ENCODE data around the gene NDST3.

The NDST3 gene

GRCh38 chr4:118034053-118034785 is at the start of gene NDST3:
TSS of gene NDST3 (plus strand) at chr4:118034486. CDS start at chr4:118053911, 19,425 bp downstream.
- peak; percentile 56 for DNase-seq (ENCODE audit: low read depth)

DNA sequence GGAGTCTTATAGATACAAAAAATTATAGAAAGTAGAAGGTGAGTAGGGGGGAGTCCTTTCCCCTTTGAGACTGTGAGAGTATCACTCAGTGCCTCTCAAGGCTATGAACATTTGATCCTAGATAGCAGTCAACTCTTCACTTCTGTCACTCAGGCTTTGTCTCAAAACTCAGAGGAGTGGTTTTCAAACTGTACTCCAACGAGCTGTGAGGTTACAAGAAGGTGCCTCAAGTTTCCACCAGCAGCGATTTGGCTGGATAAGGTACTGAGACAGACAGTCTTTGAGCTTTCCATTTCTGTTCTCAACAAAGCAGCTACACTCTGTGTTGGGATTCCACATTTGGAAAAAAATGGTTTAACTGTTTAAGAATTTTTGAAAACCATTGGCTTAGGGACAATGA is 48.0 kb upstream of the NDST3 start:
- DNase-seq (ENCODE audit: low read depth): no peak

DNA sequence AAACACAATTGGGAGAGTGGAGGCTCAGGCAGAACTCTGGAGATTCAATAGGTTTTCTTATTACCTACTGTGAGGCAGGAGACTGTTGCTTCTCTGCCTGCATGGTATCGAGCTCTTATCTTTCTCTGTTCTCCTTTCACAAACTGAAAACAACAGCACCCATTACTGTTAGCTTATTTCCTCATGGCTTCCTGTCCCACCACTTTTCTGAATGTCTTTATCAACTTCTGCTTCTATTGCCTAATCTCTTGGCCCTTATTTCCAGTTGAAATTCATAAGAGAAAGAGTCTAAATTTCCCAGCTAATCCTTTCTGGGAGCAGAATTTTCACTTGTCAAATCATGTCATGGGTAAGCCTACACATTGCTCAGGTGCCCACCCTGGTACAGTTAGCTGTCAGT is 46.8 kb upstream of the NDST3 start:
- no peak for DNase-seq (ENCODE audit: low read depth)

DNA sequence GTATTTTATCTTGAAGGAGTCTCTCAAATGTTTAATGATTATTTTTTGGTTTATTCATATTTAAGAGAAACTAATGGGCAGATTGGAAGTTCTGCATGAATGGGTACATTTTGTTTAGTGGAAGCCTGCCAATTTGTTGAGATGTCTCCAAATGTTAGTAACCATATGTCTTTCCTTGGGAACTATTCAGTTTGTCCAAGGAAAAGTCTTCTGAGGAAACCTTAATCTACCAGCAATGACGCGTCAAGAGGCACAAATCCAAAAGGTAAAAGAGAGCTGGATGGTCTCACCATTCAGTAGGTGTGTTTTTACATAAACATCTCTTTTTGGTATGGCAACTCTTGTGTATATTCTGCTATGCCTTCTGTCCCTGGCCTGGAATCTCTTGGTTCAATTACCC is 37.4 kb upstream of the NDST3 start:
- DNase-seq (ENCODE audit: low read depth): no peak

GRCh38 chr4:118004088-118004487 is 30.2 kb upstream of the NDST3 start:
- DNase-seq (ENCODE audit: low read depth): no peak

- DNase-seq (ENCODE audit: low read depth): no peak
Observed at GRCh38 chr4:118005883-118006282, 28.4 kb upstream of the NDST3 start.

- no peak for DNase-seq (ENCODE audit: low read depth)
Observed at GRCh38 chr4:118012142-118012541, 22.1 kb upstream of the NDST3 start.

DNA sequence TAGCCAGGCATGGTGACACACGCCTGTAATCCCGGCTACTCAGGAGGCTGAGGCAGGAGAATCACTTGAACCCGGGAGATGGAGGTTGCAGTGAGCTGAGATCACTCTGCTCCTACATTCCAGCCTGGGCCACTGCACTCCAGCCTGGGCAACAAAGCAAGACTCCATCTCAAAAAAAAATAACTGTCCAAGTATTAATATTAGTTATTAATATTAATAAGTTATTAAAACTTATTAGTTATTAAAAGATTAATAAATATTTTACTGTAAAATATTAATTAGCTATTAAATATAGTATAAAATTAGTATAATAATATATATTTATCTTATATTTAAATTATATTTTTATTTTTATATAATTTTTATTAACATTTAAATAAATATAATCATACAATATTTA is 19.5 kb upstream of the NDST3 start:
- DNase-seq (ENCODE audit: low read depth): no peak

DNA sequence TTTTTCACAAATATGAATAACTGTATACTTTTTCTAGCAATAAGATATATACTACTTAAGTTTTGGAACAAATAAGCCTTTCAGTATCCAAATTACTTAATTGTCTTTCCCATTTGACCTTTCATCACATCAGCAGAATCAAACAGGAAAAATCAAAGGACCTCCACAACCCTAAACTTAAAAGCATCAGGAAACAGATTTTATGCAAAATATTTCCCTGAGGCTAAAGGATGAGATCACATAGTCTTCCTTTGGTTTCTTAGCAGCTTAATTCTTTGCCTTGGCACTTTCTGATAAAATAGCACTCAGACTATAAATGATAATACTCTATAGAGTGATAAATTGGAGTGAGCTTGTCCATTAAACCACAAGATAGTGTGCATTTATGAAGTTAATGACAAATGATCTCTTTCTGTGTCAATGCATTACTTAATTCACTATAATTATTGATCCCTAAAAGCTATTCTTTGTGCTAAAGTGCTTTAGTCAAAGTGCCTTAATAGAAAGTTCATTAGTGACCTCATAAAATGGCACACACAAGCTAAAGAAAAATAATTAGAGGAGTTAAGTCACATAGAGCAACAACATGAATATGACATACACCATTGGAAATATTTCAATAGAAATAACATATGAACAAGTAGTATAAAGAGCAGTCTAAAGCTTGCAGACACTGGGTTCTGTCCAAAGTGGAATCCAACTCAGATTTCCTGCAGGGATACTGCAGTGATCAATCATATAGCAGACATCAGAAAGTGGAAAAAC is 15.7 kb upstream of the NDST3 start:
- DNase-seq (ENCODE audit: low read depth): no peak

DNA sequence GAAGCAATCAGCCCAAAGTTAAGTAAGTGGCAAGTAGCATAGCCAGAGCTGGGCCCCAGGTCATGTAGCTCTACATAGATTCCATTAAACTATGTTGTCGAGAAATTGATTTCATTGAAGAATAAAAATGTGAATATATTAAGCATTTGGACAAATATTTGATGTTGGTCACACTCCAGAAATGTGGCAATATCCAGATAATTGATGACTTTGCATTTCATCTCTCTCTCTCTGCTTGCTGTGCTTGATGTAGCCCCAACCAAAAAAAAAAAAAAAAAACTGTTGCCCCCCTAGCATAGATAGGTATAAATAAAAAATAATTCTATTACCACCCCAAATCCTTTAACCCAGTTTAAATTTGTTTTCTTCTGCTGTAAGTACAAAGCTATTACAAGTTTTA is 7.5 kb upstream of the NDST3 start:
- no peak for DNase-seq (ENCODE audit: low read depth)

GRCh38 chr4:118029224-118029623 is 5.1 kb upstream of the NDST3 start:
- DNase-seq (ENCODE audit: low read depth): no peak

DNA sequence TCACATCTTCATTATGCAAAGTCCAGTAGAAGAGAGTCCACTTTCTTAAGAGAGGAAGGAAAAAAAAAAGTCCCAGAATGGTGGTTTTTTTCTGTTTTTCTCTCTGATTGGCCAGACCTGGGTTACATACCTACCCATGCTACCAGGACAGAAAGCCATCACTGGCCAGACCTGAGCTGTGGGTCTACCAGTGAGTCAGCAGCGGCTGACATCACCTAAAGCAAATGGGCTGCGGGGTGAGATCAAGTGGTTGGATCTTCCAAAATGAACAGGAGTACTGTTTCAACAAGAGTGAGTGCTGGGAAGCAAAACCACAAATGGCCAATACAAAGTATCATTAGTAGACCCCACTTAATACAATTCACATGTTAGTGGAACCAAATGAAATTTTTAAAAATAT is 1.6 kb upstream of the NDST3 start:
- no peak for DNase-seq (ENCODE audit: low read depth)

DNA sequence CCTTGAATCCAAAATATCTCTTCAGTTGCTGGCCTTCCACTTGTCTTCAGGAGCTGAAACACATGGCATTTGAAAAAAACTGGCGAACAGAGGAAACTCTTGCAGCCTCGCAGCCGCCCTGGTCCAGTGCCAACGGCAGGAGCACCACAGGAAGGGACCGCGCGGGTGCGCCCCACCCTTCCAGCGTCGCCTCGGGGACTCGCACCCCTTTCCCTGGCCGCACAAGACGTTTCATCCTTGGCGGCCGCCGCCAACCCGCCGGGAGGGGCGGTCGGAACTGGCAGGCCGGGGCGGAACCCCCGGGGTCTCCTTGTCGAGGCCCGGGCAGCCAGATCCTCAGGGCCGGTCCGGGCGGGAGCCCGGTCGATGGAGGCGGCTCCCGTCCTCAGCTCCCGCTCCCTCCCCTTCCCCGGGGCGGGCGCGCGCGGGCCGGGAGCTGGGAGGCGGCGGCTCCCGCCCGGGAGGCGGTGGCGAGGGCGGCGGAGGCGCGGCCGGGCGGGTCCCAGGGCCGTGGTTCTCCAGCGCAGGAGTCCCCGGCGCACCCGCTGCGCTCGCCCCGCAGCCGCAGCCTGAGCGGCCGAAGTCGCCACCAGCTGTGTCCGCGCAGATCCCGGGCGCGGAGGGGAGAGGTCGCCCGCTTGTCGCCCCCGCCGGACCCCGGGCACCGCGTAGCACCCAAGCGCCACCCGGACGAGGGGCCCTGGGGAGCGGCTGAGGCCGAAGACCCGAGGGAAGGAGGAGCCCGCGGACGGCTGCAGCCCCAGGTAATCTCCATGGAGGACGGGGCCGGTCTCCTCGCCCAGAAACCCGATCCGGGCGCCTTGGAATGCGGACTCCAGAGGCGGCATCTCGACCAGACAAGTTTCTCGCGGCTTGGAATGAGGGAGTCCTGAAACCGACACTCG is 886 bp upstream of the NDST3 start:
- DNase-seq (ENCODE audit: low read depth): no peak

- no peak for DNase-seq (ENCODE audit: low read depth)
Observed at GRCh38 chr4:118035309-118035708, 1.0 kb downstream of the NDST3 start.

- no peak for DNase-seq (ENCODE audit: low read depth)
Observed at GRCh38 chr4:118036336-118036735, 2.0 kb downstream of the NDST3 start.

DNA sequence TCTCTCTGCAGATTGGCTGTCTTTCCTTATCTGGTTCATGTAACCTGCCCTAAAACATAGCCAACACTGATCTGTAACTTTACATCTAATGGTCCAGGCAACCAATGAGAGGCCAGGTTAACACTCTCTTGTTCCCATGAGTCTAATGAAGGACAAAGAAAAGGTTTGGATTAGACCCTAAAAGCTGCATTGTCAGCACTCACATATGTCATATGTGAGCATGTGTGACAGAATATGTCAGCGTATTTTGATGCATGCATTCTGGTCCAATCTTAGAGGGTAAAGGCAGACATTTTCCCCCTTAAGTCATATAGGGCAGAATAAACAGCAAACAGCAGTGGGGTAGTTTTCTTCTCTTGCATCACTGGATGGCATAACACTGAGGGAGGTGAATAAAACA is 3.7 kb downstream of the NDST3 start:
- no peak for DNase-seq (ENCODE audit: low read depth)

DNA sequence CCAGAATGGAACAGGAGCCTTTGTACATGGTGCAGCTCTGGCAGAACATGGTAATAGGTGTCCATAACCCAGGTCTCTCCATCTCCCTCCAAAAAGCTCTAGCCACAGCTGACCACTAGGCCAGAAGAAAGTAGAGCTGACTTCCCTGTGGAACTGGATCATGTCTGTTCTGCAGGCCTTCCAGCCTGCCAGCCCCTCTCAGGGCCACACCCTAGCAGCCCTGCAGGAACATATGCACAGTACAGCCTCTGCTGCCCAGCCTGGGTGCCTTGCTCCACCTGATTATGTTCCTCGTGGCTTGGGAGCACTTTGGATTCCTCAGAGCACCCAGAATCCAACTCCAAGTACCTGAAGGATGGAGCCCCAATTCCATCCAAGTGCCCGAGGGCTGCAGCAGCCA is 12.0 kb downstream of the NDST3 start:
- DNase-seq (ENCODE audit: low read depth): no peak

GRCh38 chr4:118047043-118047442 is 12.8 kb downstream of the NDST3 start:
- DNase-seq (ENCODE audit: low read depth): no peak

- DNase-seq (ENCODE audit: low read depth): no peak
Observed at GRCh38 chr4:118058955-118059354, 24.7 kb downstream of the NDST3 start.

DNA sequence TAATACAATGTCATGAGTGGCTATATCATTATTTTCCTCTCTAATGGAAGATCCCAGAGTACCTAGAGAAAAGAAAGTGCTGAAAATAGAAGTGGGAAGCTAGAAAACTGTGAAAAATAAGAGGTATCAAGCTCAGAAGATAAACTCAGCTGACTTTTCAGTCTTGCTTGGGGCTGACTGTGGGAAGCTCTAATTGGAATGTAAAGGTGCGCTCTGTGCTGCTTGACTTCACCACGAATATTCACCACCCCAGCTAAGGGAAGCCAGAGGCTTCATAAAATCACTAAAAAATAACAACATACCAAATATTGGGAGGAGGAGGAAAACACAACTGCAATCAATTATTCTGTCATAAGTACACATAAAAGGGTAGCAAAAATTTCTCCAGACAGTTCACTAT is 25.1 kb downstream of the NDST3 start:
- DNase-seq (ENCODE audit: low read depth): no peak

DNA sequence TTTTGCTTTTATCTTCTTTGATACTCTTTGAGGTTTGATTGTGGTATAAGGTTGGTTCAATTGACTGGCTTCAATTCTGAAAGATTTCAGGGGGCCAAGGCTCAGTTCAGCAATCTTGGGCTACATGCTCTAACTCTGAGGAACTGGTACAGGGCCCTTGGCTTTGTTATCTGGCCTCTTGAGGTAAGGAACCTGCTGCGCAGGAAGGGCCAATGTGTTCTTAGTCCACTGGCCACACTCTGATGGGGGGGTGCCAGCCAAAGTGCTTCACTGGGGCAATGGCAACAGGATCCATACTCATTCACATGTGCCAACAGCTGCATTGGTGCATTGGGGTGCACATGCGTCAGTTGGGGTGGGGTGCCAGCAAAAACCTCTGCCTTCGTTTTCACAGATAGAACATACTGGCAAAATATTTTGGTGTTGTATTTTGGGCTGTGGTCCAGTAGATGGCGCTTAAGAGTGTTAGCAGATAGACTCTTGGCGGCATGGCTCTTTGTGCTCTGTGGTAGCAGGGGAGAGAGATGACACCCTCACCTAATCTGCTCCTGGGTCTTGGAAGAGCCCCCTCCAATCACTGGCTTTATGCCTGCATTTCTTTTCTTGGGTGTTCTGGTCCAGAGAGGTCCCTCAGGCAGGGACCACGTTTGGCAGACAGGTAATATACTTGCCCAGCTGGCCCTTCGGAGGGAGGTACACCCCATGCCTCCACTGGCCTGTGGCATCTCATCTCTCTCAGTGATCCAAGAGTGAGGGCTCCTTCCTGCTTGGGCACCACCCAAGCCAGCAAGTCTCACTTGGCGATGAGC is 42.9 kb downstream of the NDST3 start:
- peak; percentile 10 for DNase-seq (ENCODE audit: low read depth)

- DNase-seq (ENCODE audit: low read depth): no peak
Observed at GRCh38 chr4:118077767-118078105, 43.5 kb downstream of the NDST3 start.

Measured in fibroblast of the conjunctiva (primary cell).